Thyroid gland (tissue), 4 donors: ENCODE measurements around the gene DAAM2. TPM values are rescaled to one million over a fixed set of nuclear protein-coding genes. Genes with fewer than 3 reads are reported as not detected.

Source experiments
- DNase-seq, 2 donors: peaks; one replicate each; pipeline ENCODE4 v3.0.0-alpha.2; 2019
- H3K27ac ChIP-seq, 3 donors: fragments of 200-600 bp; sonication (generic); 1 replicate in 2 of 3; 2 replicates in 1 of 3; pipeline ENCODE4 v1.5.1; 2016 to 2019; ENCODE audit warnings: mild to moderate bottlenecking in 1 of 3, moderate library complexity in 1 of 3
- H3K27me3 ChIP-seq: fragments of 200-600 bp; sonication (generic); one replicate; pipeline ENCODE4 v1.5.1; 2019
- H3K36me3 ChIP-seq, 2 donors: fragments of 200-600 bp; sonication (generic); one replicate each; pipeline ENCODE4 v1.5.1; 2016 to 2019
- H3K4me1 ChIP-seq, 2 donors: fragments of 200-600 bp; sonication (generic); one replicate each; pipeline ENCODE4 v1.5.1; 2017 to 2019
- H3K4me3 ChIP-seq, 3 donors: fragments of 200-600 bp; sonication (generic); replicated peaks in 1 of 3; 1 replicate in 2 of 3; 2 replicates in 1 of 3; pipeline ENCODE4 v1.5.1; 2016; ENCODE audit warnings: mild to moderate bottlenecking in 1 of 3
- H3K9me3 ChIP-seq: fragments of 200-600 bp; sonication (generic); one replicate; pipeline ENCODE4 v1.5.1; 2017
- POLR2A ChIP-seq, 2 donors: fragments of 450-650 bp; IDR thresholded peaks; one replicate each; pipeline ENCODE4 v1.6.1; 2017; ENCODE audit warnings: antibody characterized with exemption in 2 of 2, mild to moderate bottlenecking in 2 of 2, moderate library complexity in 1 of 2
- WGBS, 2 donors: methylation state at CpG; one replicate each; pipeline ENCODE4 v1.1.5; 2017; 5-methylcytosine and 5-hydroxymethylcytosine counted together
- intact Hi-C: fragments of 100-400 bp; cut with DNase I; formaldehyde crosslinking; loops from one replicate; pipeline ENCODE4 v1.15.1; 2023
- total RNA-seq, 4 donors: library from RNA; depleted of rRNA; stranded (reverse); fragments of >200 nt; gene quantifications; one replicate each; pipeline ENCODE4 v1.2.3, GENCODE V29; 2016
- TF ChIP-seq, protein P1 (sequence below), 6 experiments: fragments of 200-600 bp in 3 of 6; fragments of 450-650 bp in 3 of 6; sonication (generic) in 3 of 6; IDR thresholded peaks; one replicate each; pipeline ENCODE4 v1.5.1; 2016 to 2019; ENCODE audit warnings: antibody characterized with exemption in 6 of 6, mild to moderate bottlenecking in 2 of 6, inconsistent platforms in 1 of 6, moderate library complexity in 1 of 6

DAAM2 gene
- total RNA-seq, 4 donors from 2014 or later: 17.8 to 37.0 (median 23.8) TPM

DNA sequence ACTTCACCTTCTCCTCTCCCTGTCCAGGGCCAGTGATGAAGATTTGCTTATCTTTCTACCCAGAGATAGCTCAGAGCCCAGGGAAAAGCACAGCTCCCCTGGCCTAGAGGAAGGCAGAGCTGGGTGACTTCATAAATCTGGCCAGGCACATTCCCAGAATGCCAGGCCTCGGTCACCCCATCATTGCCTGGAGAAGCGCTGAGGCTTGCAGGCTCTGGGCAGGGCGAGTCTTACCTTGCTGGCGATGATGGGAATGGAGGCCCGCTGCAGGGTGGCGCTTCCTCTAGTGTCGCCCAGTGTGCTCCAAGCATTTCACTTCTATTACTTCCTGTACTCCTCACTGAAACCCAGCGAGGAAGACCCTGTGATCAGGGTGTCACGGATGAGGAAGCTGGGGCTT is 60.1 kb downstream of the DAAM2 start:
- DNase-seq: peak; percentile 31 to 34
- TF ChIP-seq, protein P1, sequence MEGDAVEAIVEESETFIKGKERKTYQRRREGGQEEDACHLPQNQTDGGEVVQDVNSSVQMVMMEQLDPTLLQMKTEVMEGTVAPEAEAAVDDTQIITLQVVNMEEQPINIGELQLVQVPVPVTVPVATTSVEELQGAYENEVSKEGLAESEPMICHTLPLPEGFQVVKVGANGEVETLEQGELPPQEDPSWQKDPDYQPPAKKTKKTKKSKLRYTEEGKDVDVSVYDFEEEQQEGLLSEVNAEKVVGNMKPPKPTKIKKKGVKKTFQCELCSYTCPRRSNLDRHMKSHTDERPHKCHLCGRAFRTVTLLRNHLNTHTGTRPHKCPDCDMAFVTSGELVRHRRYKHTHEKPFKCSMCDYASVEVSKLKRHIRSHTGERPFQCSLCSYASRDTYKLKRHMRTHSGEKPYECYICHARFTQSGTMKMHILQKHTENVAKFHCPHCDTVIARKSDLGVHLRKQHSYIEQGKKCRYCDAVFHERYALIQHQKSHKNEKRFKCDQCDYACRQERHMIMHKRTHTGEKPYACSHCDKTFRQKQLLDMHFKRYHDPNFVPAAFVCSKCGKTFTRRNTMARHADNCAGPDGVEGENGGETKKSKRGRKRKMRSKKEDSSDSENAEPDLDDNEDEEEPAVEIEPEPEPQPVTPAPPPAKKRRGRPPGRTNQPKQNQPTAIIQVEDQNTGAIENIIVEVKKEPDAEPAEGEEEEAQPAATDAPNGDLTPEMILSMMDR (IDR thresholded peaks at IDR 0.05): no peak
- no peak for TF ChIP-seq POLR2A (IDR thresholded peaks at IDR 0.05)
- 78 to 82% methylated on average over 9 of the region's 9 CpGs for WGBS, 2 donors
- peaks cover 4 to 30% of the 10 kb centered on the region in 2 donors for H3K4me1 ChIP-seq
- intact Hi-C loops: no loop called here
- H3K27me3 ChIP-seq: no peaks in the 10 kb centered on the region
- H3K27ac ChIP-seq: no peak overlapping the region
- H3K4me3 ChIP-seq: no peak overlapping the region
- no peaks in the 10 kb centered on the region for H3K36me3 ChIP-seq
- H3K9me3 ChIP-seq: no peaks in the 10 kb centered on the region

DNA sequence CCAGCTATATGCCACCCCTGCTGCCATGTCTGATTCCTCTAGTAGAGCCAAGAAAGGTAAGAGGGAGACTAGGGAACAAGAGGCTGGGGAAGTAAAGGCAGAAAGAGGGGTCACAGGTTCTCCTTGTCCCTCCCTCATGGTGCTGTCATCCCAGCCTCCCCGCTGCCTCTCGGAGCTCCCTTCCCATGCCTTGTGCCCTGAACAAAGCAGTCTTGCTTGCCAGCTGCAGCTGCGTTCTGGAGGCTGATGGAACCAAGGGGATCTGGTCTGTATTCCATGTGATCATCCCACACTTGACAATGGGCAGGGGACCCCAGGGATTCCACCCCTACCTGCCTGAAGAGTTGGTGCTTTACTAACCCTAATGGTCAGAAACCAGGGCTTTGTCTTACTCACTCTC is 61.4 kb downstream of the DAAM2 start:
- Histone ChIP-seq H3K4me1 (peaks cover 4 to 24% of the 10 kb centered on the region in 2 donors), H3K36me3 (no peaks in the 10 kb centered on the region), H3K9me3 (no peaks in the 10 kb centered on the region), H3K27ac (no peak overlapping the region), H3K4me3 (no peak overlapping the region), H3K27me3 (no peaks in the 10 kb centered on the region)
- TF ChIP-seq, protein P1 (IDR thresholded peaks at IDR 0.05): no peak
- no peak for TF ChIP-seq POLR2A (IDR thresholded peaks at IDR 0.05)
- DNase-seq: no peak
- intact Hi-C loops: no loop called here
- WGBS, 2 donors: 93 to 97% methylated on average over 3 of the region's 3 CpGs

DNA sequence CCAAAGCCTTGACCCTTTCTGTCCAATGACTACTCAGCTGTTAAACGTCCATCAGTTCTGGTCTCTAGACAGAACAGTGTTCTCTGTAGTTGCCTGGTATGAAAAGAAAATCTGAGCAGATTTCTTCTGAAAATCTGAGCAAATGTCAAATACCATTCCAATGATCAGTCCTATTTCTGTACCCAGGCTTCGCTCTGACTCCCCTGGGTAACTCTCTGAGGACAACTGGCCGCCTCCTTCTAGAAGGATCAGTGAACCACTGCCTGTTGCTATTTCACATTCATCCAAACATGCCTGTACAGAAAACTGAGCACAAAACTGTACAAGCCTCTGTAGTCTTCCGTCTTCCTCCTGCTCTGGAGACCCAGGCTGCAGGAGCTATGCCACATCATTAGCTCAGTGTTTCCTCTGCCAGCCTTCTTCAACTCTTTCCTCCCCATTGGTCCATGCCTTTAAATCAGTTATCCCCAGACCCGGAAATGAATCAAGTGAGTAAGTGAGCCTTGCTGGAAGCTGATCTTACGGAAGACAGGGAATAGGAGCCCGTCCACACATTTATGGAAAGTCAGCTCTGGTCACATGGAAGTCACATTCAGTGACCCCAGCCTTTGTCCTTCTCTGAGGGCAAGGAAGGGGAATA is 63.3 kb downstream of the DAAM2 start:
- Histone ChIP-seq H3K27me3 (no peaks in the 10 kb centered on the region), H3K9me3 (no peaks in the 10 kb centered on the region), H3K4me3 (no peak overlapping the region), H3K4me1 (peaks cover 4 to 20% of the 10 kb centered on the region in 2 donors), H3K36me3 (no peaks in the 10 kb centered on the region), H3K27ac (peak overlapping the region in 1 of 3 donors; percentile 29)
- TF ChIP-seq, protein P1 (IDR thresholded peaks at IDR 0.05): no peak
- TF ChIP-seq POLR2A (IDR thresholded peaks at IDR 0.05): no peak
- intact Hi-C loops: no loop called here
- 79 to 85% methylated on average over 7 of the region's 7 CpGs for WGBS, 2 donors
- DNase-seq: no peak

DNA sequence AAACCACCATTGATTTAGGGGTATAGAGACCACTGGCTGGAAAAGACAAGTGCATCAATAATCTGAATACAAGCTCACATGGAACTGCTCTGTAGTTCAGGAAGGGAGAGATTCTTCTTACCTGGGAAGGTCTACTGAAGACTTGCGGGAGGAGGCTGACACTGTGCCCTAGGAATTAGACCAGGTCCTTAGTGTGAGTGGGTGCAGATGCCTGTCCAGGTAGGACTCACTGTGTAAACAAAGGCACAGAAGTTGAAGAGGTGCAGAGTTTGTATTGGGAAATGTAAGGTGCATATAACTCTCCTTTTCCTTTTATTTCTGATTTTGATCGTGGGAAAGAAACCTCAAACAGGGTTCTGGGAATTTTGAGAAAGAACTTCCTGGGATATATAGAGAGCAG is 66.8 kb downstream of the DAAM2 start:
- Histone ChIP-seq H3K27me3 (no peaks in the 10 kb centered on the region), H3K4me1 (peaks cover 0 to 9% of the 10 kb centered on the region in 2 donors), H3K4me3 (no peak overlapping the region), H3K27ac (no peak overlapping the region), H3K36me3 (peaks cover 0 to 3% of the 10 kb centered on the region in 2 donors), H3K9me3 (no peaks in the 10 kb centered on the region)
- WGBS, 2 donors: 93 to 98% methylated on average over 2 of the region's 2 CpGs
- TF ChIP-seq POLR2A (IDR thresholded peaks at IDR 0.05): no peak
- TF ChIP-seq, protein P1 (IDR thresholded peaks at IDR 0.05): no peak
- intact Hi-C loops: no loop called here
- DNase-seq: no peak

DNA sequence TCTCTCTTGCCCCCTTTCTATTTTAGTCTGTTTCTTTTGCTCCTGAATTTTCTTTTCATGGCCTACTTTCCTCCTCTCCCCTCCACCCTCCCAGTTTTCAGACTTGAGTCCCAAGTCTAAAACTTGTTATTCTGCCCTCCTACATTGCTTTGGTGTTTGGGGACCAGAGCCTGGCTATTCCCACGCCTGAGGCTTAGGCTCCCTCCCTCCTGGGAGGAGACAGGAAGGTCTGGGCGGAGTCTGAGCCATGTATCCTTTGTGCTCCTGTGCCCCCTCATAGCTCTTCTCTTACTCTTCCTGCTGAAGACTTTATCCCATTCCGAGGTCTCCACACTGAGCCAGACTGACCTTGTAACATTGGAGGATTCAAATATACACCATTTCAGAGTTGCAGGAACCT is 69.5 kb downstream of the DAAM2 start:
- Histone ChIP-seq H3K27me3 (no peaks in the 10 kb centered on the region), H3K36me3 (peaks cover 0 to 3% of the 10 kb centered on the region in 2 donors), H3K4me1 (peaks cover 0 to 7% of the 10 kb centered on the region in 2 donors), H3K9me3 (no peaks in the 10 kb centered on the region), H3K27ac (no peak overlapping the region), H3K4me3 (no peak overlapping the region)
- DNase-seq: no peak
- 72 to 76% methylated on average over 3 of the region's 3 CpGs for WGBS, 2 donors
- intact Hi-C loops: no loop called here
- TF ChIP-seq, protein P1 (IDR thresholded peaks at IDR 0.05): no peak
- no peak for TF ChIP-seq POLR2A (IDR thresholded peaks at IDR 0.05)
